ENCODE measurements around the gene GDF7. TPM values are rescaled to one million over a fixed set of nuclear protein-coding genes. Genes with fewer than 3 reads are reported as not detected.

GDF7 gene
- total and polyA plus RNA-seq, 2 of the 4 experiments (the other 2 are of a cell fraction) = under 0.01 to 0.02 TPM

- Histone ChIP-seq H4K91ac (ENCODE audit: insufficient read depth, low read depth, low read length) (no peak overlapping the region), H3K4me3 (ENCODE audit: insufficient read depth, low read depth, low read length) (no peak overlapping the region), H2BK15ac (ENCODE audit: low read depth, low read length) (no peak overlapping the region), H2AK5ac (ENCODE audit: low read depth, low read length) (no peak overlapping the region), H2BK120ac (ENCODE audit: low read depth, low read length) (no peak overlapping the region), H2AFZ (replicated peaks; ENCODE audit: low read length, poor library complexity) (no peak overlapping the region), H4K8ac (ENCODE audit: low read depth in 2 of 2, low read length in 2 of 2) (no peak overlapping the region), H3K9me3 (ENCODE audit: control insufficient read depth, insufficient read depth, low read length) (no peaks in the 10 kb centered on the region), H3K56ac (ENCODE audit: extremely low read depth, insufficient read depth, low read length) (no peak overlapping the region), H3K4ac (ENCODE audit: low read depth, low read length) (no peak overlapping the region), H2BK5ac (ENCODE audit: low read depth, low read length, poor library complexity, severe bottlenecking) (no peak overlapping the region), H3K23ac (ENCODE audit: low read depth, low read length) (no peak overlapping the region), H3K18ac (ENCODE audit: low read depth, low read length) (no peak overlapping the region), H2BK20ac (ENCODE audit: low read depth, low read length) (no peak overlapping the region), H3K4me2 (ENCODE audit: low read depth, low read length) (no peak overlapping the region), H3K27ac (ENCODE audit: insufficient read depth, low read length) (no peak overlapping the region), H3K79me1 (ENCODE audit: low read depth in 1 of 2, low read length in 2 of 2) (peaks cover 10 to 38% of the 10 kb centered on the region in 2 experiments; a peak in 3 of 4 replicates), H2AK9ac (replicated peaks; ENCODE audit: low read depth, low read length, poor library complexity) (no peak overlapping the region), H3K9ac (ENCODE audit: low read depth, low read length) (no peak overlapping the region), H3K36me3 (ENCODE audit: control insufficient read depth, insufficient read depth, low read length) (peaks cover 12% of the 10 kb centered on the region; the same call in 1 of the 2 replicates), H3K9me1 (ENCODE audit: insufficient read depth, low read length) (peaks cover 9% of the 10 kb centered on the region), H3K4me1 (ENCODE audit: control insufficient read depth, insufficient read depth, low read length) (peaks cover 9% of the 10 kb centered on the region), H3K27me3 (ENCODE audit: control insufficient read depth, insufficient read depth, low read length) (no peaks in the 10 kb centered on the region), H4K20me1 (ENCODE audit: insufficient read depth, low read length) (peaks cover 8% of the 10 kb centered on the region; the same call in 1 of the 2 replicates), H3K14ac (replicated peaks; ENCODE audit: low read depth, low read length) (no peak overlapping the region), H4K5ac (ENCODE audit: low read depth, low read length) (no peak overlapping the region)
- dilution Hi-C loops (cut with HindIII; ENCODE audit: low sequenced_read_pairs, unreplicated experiment) (loop anchor here (25.0 kb wide), 1 partner anchor 261 kb away; no protein-coding TSS in a partner anchor), intact Hi-C loops (cut with micrococcal nuclease) (no loop called here), in situ Hi-C loops (cut with MboI; ENCODE audit: low sequenced_read_pairs) (no loop called here)
- no TSS peak for BruUV-seq (replicated peaks)
- ATAC-seq (ENCODE audit: low read depth) = no peak
- CTCF ChIA-PET = no interaction called here
- no peak for DNase-seq
- TF ChIP-seq RAD21 (IDR thresholded peaks at IDR 0.05; ENCODE audit: low read length) (no peak), POLR2A (IDR thresholded peaks at IDR 0.05; ENCODE audit: low read depth, low read length) (no peak), SMC3 (IDR thresholded peaks at IDR 0.05; ENCODE audit: low read depth, low read length) (no peak), MAZ (IDR thresholded peaks at IDR 0.05; ENCODE audit: borderline replicate concordance, low read depth, low read length) (no peak), FOS (IDR thresholded peaks at IDR 0.05; ENCODE audit: low read depth, low read length) (no peak), RCOR1 (IDR thresholded peaks at IDR 0.05; ENCODE audit: insufficient replicate concordance, low read length) (no peak), NFE2L2 (IDR thresholded peaks at IDR 0.05; ENCODE audit: low read depth, low read length) (no peak), BHLHE40 (IDR thresholded peaks at IDR 0.05; ENCODE audit: low read depth, low read length) (no peak), CEBPB (IDR thresholded peaks at IDR 0.05; ENCODE audit: low read depth, low read length) (no peak), ELK1 (IDR thresholded peaks at IDR 0.05; ENCODE audit: borderline replicate concordance, low read depth, low read length) (no peak), MAFK (IDR thresholded peaks at IDR 0.05; ENCODE audit: low read depth, low read length) (no peak), RFX5 (IDR thresholded peaks at IDR 0.05; ENCODE audit: low read depth, low read length) (no peak), CHD1 (IDR thresholded peaks at IDR 0.05; ENCODE audit: low read depth, low read length) (no peak), MXI1 (IDR thresholded peaks at IDR 0.05; ENCODE audit: borderline replicate concordance, low read depth, low read length) (no peak), USF2 (IDR thresholded peaks at IDR 0.05; ENCODE audit: low read depth, low read length) (no peak), CTCF (conservative IDR thresholded peaks at IDR 0.05; ENCODE audit: low read depth, low read length) (no peak)
- POLR2A ChIA-PET (ENCODE audit: unreplicated experiment) = interaction anchor here (1.4 kb wide), 1 partner anchor 201 kb away, joined by 5 read pairs; the partner anchor contains the start of gene RHOB
- WGBS, 2 experiments (ENCODE audit: extremely low coverage in 2 of 2, insufficient read length in 1 of 2) = 91% methylated on average over 4 of the region's 4 CpGs; no CpG with 5 or more reads in 1 of the 2 experiments
Measured at GRCh38 chr2:20648206-20648605, 18.7 kb upstream of the GDF7 start.

All from IMR-90 (cell line).